ENCODE results near the gene THSD4.

The THSD4 gene

DNA sequence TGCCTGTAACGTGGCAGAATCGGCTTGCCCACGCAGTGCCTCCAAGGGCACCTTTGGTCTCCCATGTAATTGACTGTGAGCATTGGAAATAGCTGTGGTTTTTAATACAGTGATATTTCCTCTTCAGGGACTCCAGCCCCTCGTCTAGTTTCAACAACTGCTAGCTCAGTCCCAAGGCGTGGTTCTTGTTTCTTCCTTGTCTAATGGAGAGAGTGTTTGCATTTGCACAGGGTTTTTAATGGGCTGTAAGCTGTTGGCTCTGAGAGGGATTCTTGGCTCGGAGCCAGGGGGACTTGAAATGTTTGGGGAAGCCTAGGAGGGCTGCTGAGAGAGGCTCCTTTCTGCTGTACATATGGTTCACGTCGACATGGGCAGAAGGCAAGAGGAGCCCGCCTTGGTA is 86.2 kb downstream of the THSD4 start:
- no peak overlapping the region for H3K9ac ChIP-seq (ENCODE audit: low read length)
- no peaks in the 10 kb centered on the region for H4K20me1 ChIP-seq (ENCODE audit: insufficient read depth, low read length)
- H2AFZ ChIP-seq (ENCODE audit: low read length) = no peak overlapping the region
- H3K4me1 ChIP-seq (ENCODE audit: insufficient read depth, low read length, severe bottlenecking) = no peaks in the 10 kb centered on the region
- no peaks in the 10 kb centered on the region for H3K79me2 ChIP-seq (ENCODE audit: insufficient read depth, low read length)
- no peaks in the 10 kb centered on the region for H3F3A ChIP-seq (ENCODE audit: insufficient read depth, low read length)
- H3K9me3 ChIP-seq (ENCODE audit: low read length) = no peaks in the 10 kb centered on the region
- no peak overlapping the region for H3K4me3 ChIP-seq (ENCODE audit: low read depth, low read length, poor library complexity, severe bottlenecking)
- no peaks in the 10 kb centered on the region for H3K27me3 ChIP-seq (ENCODE audit: insufficient read depth, low read length)
- TF ChIP-seq, protein P1, sequence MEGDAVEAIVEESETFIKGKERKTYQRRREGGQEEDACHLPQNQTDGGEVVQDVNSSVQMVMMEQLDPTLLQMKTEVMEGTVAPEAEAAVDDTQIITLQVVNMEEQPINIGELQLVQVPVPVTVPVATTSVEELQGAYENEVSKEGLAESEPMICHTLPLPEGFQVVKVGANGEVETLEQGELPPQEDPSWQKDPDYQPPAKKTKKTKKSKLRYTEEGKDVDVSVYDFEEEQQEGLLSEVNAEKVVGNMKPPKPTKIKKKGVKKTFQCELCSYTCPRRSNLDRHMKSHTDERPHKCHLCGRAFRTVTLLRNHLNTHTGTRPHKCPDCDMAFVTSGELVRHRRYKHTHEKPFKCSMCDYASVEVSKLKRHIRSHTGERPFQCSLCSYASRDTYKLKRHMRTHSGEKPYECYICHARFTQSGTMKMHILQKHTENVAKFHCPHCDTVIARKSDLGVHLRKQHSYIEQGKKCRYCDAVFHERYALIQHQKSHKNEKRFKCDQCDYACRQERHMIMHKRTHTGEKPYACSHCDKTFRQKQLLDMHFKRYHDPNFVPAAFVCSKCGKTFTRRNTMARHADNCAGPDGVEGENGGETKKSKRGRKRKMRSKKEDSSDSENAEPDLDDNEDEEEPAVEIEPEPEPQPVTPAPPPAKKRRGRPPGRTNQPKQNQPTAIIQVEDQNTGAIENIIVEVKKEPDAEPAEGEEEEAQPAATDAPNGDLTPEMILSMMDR (IDR thresholded peaks at IDR 0.05; ENCODE audit: low read length) = no peak
- no peaks in the 10 kb centered on the region for H3K36me3 ChIP-seq (ENCODE audit: insufficient read depth, low read length)
- no peaks in the 10 kb centered on the region for H3K9me2 ChIP-seq (ENCODE audit: low read depth, low read length)
- no peak overlapping the region for H3K27ac ChIP-seq (ENCODE audit: low read depth, low read length, poor library complexity, severe bottlenecking)
- no peak overlapping the region for H3K4me2 ChIP-seq (ENCODE audit: low read length)

DNA sequence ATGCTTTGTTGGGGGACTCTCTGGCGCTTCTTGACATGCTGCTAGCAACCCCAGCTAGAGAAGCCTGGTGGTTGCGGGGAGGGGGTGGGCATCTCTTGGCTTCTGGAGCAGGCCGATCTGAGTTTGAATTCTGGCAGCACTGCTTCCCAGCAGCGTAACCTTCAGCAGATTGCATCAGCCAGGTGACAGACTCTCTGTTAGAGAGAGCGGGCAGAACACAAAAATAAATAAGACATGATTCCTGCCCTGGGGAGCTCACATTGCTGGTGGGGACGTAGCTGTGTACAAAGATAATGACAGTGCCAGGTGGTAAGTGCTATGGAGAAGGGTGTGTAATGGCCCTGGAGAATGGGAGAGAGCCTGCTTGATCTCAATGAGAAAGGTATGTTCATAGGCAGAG is 87.4 kb downstream of the THSD4 start:
- Histone ChIP-seq H3K27ac (ENCODE audit: low read depth, low read length, poor library complexity, severe bottlenecking) (no peak overlapping the region), H3K9ac (ENCODE audit: low read length) (no peak overlapping the region)

DNA sequence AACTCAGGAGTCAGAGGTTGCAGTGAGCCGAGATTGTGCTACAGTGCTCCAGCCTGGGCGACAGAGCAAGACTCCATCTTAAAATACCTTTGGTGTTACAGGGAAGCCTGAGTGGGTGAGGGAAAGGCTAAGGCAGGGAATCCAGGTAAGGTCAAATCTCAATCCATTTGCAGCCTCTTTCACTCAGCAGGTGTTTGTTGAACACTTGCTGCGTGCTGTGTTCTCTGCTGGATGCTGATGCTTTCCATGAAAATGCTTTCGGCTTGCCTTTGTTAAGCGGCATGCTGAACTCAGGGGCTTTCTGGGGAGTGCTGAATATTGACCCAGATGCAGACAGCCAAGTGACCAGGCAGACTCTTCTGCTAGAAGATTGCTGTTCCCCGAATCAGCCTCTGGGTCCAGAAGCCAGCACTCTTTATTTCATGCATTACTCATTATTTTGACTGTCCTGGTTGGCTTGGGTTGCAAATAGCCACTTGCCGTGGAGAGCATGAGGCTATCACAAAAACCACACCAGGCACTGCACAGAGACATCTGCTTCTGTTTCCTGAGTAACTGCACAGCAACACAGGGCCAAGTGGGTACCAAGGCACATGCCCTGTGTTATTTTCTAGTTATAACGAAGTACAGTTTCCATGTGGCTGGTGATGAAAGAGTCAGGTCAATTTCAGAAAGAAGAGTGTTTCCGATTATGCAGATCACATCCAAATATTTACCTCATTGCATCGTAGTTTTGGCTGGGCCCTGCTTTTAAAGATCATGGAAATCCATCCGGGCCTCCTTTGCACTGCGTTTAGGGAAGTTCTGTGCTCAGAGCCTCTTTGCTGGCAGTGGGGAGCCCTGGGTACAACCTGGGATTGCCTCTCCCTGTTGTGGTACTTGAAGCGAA is 88.6 kb downstream of the THSD4 start:
- no peak overlapping the region for H3K9ac ChIP-seq (ENCODE audit: low read length)
- H3K36me3 ChIP-seq (ENCODE audit: insufficient read depth, low read length) = no peaks in the 10 kb centered on the region
- H2AFZ ChIP-seq (ENCODE audit: low read length) = no peak overlapping the region
- no peak overlapping the region for H3K27ac ChIP-seq (ENCODE audit: low read depth, low read length, poor library complexity, severe bottlenecking)
- H4K20me1 ChIP-seq (ENCODE audit: insufficient read depth, low read length) = no peaks in the 10 kb centered on the region
- H3K79me2 ChIP-seq (ENCODE audit: insufficient read depth, low read length) = no peaks in the 10 kb centered on the region
- TF ChIP-seq, protein P1 (IDR thresholded peaks at IDR 0.05; ENCODE audit: low read length) = no peak
- no peak for TF ChIP-seq EZH2 (IDR thresholded peaks at IDR 0.05; ENCODE audit: borderline replicate concordance, low read length)
- no peaks in the 10 kb centered on the region for H3F3A ChIP-seq (ENCODE audit: insufficient read depth, low read length)
- no peaks in the 10 kb centered on the region for H3K9me3 ChIP-seq (ENCODE audit: low read length)
- no peaks in the 10 kb centered on the region for H3K27me3 ChIP-seq (ENCODE audit: insufficient read depth, low read length)
- H3K9me2 ChIP-seq (ENCODE audit: low read depth, low read length) = no peaks in the 10 kb centered on the region
- H3K4me2 ChIP-seq (ENCODE audit: low read length) = no peak overlapping the region
- no peak overlapping the region for H3K4me3 ChIP-seq (ENCODE audit: low read depth, low read length, poor library complexity, severe bottlenecking)
- H3K4me1 ChIP-seq (ENCODE audit: insufficient read depth, low read length, severe bottlenecking) = no peaks in the 10 kb centered on the region

More for the DNA sequence above, 87.4 kb downstream of the THSD4 start:
- Histone ChIP-seq H3K79me2 (ENCODE audit: insufficient read depth, low read length) (no peaks in the 10 kb centered on the region), H3K9me3 (ENCODE audit: low read length) (no peaks in the 10 kb centered on the region), H4K20me1 (ENCODE audit: insufficient read depth, low read length) (no peaks in the 10 kb centered on the region), H3K4me1 (ENCODE audit: insufficient read depth, low read length, severe bottlenecking) (no peaks in the 10 kb centered on the region), H3K9me2 (ENCODE audit: low read depth, low read length) (no peaks in the 10 kb centered on the region), H3K4me3 (ENCODE audit: low read depth, low read length, poor library complexity, severe bottlenecking) (no peak overlapping the region), H2AFZ (ENCODE audit: low read length) (no peak overlapping the region), H3K4me2 (ENCODE audit: low read length) (no peak overlapping the region), H3K27me3 (ENCODE audit: insufficient read depth, low read length) (no peaks in the 10 kb centered on the region), H3F3A (ENCODE audit: insufficient read depth, low read length) (no peaks in the 10 kb centered on the region), H3K36me3 (ENCODE audit: insufficient read depth, low read length) (no peaks in the 10 kb centered on the region)
- TF ChIP-seq EZH2 (IDR thresholded peaks at IDR 0.05; ENCODE audit: borderline replicate concordance, low read length) = no peak
- TF ChIP-seq, protein P1 (IDR thresholded peaks at IDR 0.05; ENCODE audit: low read length) = no peak
